Measurements from ENCODE around the gene SPTB. TPM values are rescaled to one million over a fixed set of nuclear protein-coding genes. Genes with fewer than 3 reads are reported as not detected.

The SPTB gene
- total RNA-seq, 2 experiments from 2014 or later = 0.03 to 0.08 TPM

DNA sequence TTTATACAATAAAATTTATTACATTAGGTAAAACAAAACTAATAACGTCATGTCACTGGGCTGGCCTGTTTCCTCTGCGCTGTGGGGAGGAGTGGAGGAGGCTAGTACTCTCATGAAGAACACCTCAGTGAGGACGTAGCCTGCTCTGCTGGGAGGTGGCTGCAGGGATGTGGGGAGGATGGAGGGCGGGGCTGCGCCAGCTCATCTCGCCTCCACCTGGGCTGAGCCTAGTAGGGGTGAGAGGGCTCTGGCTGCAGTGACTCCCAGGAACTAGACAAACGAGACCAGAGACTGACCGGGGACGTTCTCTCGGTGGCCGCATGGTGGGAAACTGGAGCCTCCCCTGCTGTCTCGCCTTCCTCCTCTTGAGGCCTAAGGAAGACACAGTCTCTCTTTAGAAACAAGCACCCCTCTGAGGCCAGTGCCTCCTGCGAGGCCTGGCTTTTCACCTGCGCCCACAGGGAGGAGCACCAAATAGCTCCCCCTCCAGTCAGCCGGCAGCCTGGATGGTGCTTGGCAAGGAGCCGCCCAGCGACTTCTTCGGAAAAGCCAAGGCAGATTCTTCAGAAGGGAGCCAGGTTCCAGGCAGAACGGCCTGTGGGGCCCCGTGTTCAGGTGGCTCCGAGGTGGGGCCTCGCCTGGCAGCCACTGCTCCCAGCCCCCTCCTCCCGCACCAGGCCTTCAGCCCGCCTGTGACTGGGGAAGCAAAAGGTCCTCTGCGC is 113.1 kb downstream of the SPTB start:
- no peaks in the 10 kb centered on the region for H3K27me3 ChIP-seq (ENCODE audit: control insufficient read depth in 1 of 2, insufficient read depth in 2 of 2, low read length in 2 of 2)
- intact Hi-C loops (cut with DNase I, micrococcal nuclease) = loop anchor here in 1 of 2 experiments (5.0 to 10.0 kb wide), 2 partner anchors 232 to 424 kb away; no protein-coding TSS in a partner anchor
- Mint-ChIP-seq H3K9me3 (no peaks in the 10 kb centered on the region), H3K4me3 (no peak overlapping the region), H3K27me3 (no peaks in the 10 kb centered on the region), H3K4me1 (ENCODE audit: low read depth) (peaks cover 41% of the 10 kb centered on the region), H3K27ac (peak overlapping the region; percentile 12), H3K36me3 (ENCODE audit: low read depth) (no peaks in the 10 kb centered on the region)
- ChIA-PET CTCF (no interaction called here), POLR2A (no interaction called here)
- H3K4me1 ChIP-seq (ENCODE audit: insufficient read depth, low read length) = peaks cover 55% of the 10 kb centered on the region
- peak in 3 of 14 experiments; percentile 22 to 32 (median 27) for DNase-seq
- no peaks in the 10 kb centered on the region for H3K36me3 ChIP-seq (ENCODE audit: insufficient read depth, low read length)
- H3K9me3 ChIP-seq (ENCODE audit: control insufficient read depth in 1 of 2, insufficient read depth in 1 of 2, low read length in 2 of 2) = no peaks in the 10 kb centered on the region
- peak; percentile 16 for ATAC-seq (ENCODE audit: poor library complexity)
- no peak overlapping the region for H3K27ac ChIP-seq (ENCODE audit: low read depth in 1 of 2, low read length in 2 of 2)
- TF ChIP-seq, protein P1, sequence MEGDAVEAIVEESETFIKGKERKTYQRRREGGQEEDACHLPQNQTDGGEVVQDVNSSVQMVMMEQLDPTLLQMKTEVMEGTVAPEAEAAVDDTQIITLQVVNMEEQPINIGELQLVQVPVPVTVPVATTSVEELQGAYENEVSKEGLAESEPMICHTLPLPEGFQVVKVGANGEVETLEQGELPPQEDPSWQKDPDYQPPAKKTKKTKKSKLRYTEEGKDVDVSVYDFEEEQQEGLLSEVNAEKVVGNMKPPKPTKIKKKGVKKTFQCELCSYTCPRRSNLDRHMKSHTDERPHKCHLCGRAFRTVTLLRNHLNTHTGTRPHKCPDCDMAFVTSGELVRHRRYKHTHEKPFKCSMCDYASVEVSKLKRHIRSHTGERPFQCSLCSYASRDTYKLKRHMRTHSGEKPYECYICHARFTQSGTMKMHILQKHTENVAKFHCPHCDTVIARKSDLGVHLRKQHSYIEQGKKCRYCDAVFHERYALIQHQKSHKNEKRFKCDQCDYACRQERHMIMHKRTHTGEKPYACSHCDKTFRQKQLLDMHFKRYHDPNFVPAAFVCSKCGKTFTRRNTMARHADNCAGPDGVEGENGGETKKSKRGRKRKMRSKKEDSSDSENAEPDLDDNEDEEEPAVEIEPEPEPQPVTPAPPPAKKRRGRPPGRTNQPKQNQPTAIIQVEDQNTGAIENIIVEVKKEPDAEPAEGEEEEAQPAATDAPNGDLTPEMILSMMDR (IDR thresholded peaks at IDR 0.05) = no peak
- no peak overlapping the region for H3K4me3 ChIP-seq (ENCODE audit: low read length)

DNA sequence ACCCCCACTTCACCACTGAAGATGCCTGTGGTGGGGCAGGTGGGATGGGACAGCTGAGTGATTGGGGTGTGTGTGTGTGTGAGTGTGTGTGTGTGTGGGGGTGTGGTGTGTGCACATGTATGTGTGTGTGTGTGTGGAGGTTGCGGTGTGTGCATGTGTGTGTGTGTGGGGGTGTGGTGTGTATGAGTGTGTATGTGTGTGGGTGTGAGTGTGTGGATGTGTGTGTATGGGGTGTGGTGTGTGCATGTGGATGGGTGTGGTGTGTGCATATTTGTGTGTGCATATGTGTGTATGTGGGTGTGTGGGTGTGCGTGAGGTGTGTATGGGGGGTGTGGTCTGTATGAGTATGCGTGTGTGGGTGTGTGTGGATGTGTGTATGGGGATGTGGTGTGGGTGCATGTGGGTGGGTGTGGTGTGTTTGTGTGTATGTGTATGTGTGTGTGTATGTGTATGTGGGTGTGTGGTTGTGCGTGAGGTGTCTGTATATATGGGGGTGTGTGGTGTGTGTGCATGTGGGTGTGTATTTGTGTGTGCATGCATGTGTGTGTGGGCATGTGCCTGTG is 113.9 kb downstream of the SPTB start:
- no peaks in the 10 kb centered on the region for H3K36me3 Mint-ChIP-seq (ENCODE audit: low read depth)
- no peaks in the 10 kb centered on the region for H3K27me3 Mint-ChIP-seq
- Histone ChIP-seq H3K27ac (ENCODE audit: low read depth in 1 of 2, low read length in 2 of 2) (no peak overlapping the region), H3K36me3 (ENCODE audit: insufficient read depth, low read length) (no peaks in the 10 kb centered on the region), H3K27me3 (ENCODE audit: control insufficient read depth in 1 of 2, insufficient read depth in 2 of 2, low read length in 2 of 2) (no peaks in the 10 kb centered on the region), H3K4me3 (ENCODE audit: low read length) (no peak overlapping the region), H3K4me1 (ENCODE audit: insufficient read depth, low read length) (peaks cover 55% of the 10 kb centered on the region), H3K9me3 (ENCODE audit: control insufficient read depth in 1 of 2, insufficient read depth in 1 of 2, low read length in 2 of 2) (no peaks in the 10 kb centered on the region)
- TF ChIP-seq, protein P1 (IDR thresholded peaks at IDR 0.05) = no peak
- ChIA-PET POLR2A (no interaction called here), CTCF (no interaction called here)
- intact Hi-C loops (cut with DNase I, micrococcal nuclease) = loop anchor here in 1 of 2 experiments (5.0 to 10.0 kb wide), 2 partner anchors 231 to 424 kb away; no protein-coding TSS in a partner anchor
- H3K4me3 Mint-ChIP-seq = no peak overlapping the region
- H3K4me1 Mint-ChIP-seq (ENCODE audit: low read depth) = peaks cover 35% of the 10 kb centered on the region
- H3K27ac Mint-ChIP-seq = no peak overlapping the region
- no peak for ATAC-seq (ENCODE audit: poor library complexity)
- no peaks in the 10 kb centered on the region for H3K9me3 Mint-ChIP-seq
- no peak for DNase-seq

DNA sequence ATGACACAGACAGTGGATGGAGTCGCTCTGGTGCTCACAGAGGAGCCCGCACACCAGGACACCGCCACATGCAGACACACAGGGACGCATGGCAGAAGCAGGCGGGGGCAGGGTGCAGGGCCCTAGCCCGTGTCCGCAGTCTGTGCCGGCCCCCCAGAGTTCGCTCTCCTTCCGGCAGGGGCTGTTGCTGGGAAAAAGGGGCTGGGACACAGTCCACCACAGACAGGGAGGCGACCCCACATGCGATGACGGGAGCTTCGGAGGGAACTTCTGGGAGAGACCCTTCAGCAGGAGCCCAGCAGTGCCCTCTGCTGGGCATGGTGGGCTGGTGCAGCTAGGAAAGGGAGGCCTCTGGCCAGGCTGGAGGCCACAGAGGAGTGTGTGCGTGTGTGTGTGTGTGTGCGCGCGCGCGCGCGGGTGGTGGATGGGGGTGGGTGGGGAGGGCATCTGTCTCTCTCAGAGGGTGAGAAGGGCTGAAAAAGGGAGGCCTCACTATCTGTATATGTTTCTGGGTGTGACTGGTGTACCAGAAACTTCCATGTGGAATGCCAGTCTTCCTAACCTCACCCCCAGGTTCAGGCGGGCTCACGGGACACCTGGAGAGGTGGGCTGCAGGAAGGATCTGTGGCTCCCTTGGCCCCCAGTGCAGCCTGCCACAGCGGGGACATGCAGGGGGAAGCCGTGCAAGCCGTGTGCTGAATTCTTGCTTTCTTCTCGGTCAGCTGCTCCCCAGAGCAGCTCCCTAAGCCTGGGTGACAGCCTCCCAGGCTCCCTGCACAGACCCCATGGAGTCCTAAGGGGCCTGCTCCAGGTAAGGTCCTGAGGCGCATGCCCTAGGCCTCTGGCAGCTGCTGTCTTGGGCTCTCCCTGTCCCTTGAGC is 114.8 kb downstream of the SPTB start:
- intact Hi-C loops (cut with DNase I, micrococcal nuclease) = loop anchor here (1.0 to 10.0 kb wide), 6 partner anchors 92 to 423 kb away; no protein-coding TSS in a partner anchor
- ATAC-seq (ENCODE audit: poor library complexity) = peak; percentile 76
- Mint-ChIP-seq H3K27me3 (no peaks in the 10 kb centered on the region), H3K27ac (no peak overlapping the region), H3K36me3 (ENCODE audit: low read depth) (no peaks in the 10 kb centered on the region), H3K9me3 (no peaks in the 10 kb centered on the region), H3K4me1 (ENCODE audit: low read depth) (peaks cover 32% of the 10 kb centered on the region), H3K4me3 (peak overlapping the region; percentile 67)
- Histone ChIP-seq H3K27me3 (ENCODE audit: control insufficient read depth in 1 of 2, insufficient read depth in 2 of 2, low read length in 2 of 2) (no peaks in the 10 kb centered on the region), H3K9me3 (ENCODE audit: control insufficient read depth in 1 of 2, insufficient read depth in 1 of 2, low read length in 2 of 2) (no peaks in the 10 kb centered on the region), H3K4me1 (ENCODE audit: insufficient read depth, low read length) (peaks cover 61% of the 10 kb centered on the region), H3K27ac (ENCODE audit: low read depth in 1 of 2, low read length in 2 of 2) (no peak overlapping the region), H3K4me3 (ENCODE audit: low read length) (peak overlapping the region; percentile 33), H3K36me3 (ENCODE audit: insufficient read depth, low read length) (no peaks in the 10 kb centered on the region)
- ChIA-PET CTCF (interaction anchor here (0.5 to 2.1 kb wide), 11 partner anchors 9 to 421 kb away, joined by 3 to 11 read pairs (median 4); partner anchors contain the start of gene MTHFD1), POLR2A (interaction anchor here (1.1 kb wide), 1 partner anchor 8 kb away, joined by 3 read pairs; no protein-coding TSS in a partner anchor)
- peak; percentile 44 to 86 (median 58) for DNase-seq
- TF ChIP-seq, protein P1 (IDR thresholded peaks at IDR 0.05) = peak; percentile 85

All from CD4-positive, alpha-beta T cell (primary cell).